Left hindlimb (tissue), 1 donor: ENCODE data around the gene HOXC12.
A peak's percentile ranks its signal among the peaks of the same experiment; 100 is the strongest.

Experiments used
- DNase-seq: peaks from one replicate; pipeline ENCODE4 v3.0.0-alpha.2; 2018

The HOXC12 gene

DNA sequence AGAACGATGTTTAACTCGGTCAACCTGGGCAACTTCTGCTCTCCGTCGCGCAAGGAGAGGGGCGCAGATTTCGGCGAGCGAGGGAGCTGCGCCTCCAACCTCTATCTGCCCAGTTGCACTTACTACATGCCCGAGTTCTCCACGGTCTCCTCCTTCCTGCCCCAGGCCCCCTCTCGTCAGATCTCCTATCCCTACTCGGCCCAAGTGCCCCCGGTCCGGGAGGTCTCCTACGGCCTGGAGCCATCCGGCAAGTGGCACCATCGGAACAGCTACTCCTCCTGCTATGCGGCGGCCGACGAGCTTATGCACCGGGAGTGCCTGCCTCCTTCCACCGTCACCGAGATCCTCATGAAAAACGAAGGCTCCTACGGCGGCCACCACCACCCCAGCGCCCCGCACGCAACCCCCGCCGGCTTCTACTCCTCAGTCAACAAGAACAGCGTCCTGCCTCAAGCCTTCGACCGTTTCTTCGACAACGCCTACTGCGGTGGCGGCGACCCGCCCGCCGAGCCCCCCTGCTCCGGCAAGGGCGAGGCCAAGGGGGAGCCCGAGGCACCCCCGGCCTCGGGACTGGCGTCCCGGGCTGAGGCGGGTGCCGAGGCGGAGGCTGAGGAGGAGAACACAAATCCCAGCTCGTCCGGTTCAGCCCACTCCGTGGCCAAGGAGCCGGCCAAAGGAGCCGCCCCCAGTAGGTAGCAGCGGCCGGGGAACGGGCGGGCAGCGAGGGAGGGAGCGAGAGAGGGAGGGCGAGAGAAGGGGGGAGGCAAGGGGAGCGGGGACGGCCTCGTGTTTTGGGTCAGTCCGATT, 18.7 kb downstream of the HOXC12 start:
- DNase-seq = no peak

DNA sequence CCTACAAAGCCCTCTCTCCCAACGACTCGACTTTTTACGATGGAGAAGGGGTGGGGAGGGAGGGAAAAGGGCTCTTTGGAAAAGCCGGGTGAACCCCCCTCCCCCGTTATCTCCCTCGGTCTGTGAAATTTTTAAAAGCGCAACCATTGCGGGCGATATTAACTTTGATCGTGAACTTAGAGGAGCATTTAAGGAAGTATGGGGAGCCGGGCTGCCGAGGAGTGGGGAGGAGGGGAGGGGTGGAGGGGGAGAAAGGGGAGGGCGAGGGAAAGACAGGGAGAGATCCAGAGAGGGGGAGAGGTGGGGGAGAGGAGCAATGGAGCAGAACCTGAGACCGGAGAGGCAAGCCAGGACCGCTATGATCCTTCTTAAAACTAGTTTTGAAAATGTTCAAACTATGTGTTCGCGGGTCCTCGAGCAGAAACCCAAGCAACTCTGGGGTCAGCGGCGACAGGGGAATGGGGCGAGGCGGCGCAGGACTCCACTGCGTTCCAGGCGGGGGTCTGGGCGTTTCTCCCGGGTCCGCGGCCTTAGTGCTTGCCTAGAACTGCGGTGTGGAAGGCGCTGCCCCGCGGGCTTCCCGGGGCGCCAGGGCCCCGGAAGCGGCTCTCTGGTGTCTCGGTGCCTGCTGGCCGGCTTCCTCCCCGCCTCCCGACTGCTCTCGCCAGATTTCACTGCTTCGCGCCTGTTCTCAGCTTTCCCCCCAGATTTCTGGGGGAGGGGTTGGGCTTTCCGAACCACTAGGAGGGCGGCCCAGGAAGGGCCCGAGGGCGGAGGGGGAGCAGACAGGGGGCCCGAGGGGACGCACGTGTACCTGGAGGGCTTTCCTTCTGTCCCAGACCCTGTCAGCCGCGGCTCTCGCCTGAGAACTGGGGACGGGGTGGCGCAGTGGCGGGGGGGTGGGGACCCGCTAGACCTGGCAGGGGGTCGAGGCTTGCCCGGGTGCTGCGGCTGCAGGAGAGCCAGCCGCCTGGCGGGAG, 19.7 kb downstream of the HOXC12 start, which contains the start of gene HOTAIR:
TSS of gene HOTAIR (minus strand) at position 871 of the 980 bp plus-strand sequence.
- DNase-seq = peak; percentile 78

DNA sequence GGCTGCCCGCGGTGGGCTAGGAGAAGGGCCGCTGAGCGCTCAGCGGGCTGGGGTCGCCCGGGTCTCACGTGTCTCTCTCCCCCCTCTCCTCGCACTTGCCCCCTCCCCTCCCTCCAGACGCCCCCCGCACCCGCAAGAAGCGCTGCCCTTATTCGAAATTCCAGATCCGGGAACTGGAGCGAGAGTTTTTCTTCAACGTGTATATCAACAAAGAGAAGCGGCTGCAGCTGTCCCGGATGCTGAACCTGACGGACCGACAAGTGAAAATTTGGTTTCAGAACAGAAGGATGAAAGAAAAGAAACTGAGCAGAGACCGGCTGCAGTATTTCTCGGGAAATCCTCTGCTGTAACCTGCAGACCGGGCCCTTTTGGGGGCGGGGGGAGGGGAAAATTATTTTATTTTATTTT, 20.4 kb downstream of the HOXC12 start:
- DNase-seq = no peak

DNA sequence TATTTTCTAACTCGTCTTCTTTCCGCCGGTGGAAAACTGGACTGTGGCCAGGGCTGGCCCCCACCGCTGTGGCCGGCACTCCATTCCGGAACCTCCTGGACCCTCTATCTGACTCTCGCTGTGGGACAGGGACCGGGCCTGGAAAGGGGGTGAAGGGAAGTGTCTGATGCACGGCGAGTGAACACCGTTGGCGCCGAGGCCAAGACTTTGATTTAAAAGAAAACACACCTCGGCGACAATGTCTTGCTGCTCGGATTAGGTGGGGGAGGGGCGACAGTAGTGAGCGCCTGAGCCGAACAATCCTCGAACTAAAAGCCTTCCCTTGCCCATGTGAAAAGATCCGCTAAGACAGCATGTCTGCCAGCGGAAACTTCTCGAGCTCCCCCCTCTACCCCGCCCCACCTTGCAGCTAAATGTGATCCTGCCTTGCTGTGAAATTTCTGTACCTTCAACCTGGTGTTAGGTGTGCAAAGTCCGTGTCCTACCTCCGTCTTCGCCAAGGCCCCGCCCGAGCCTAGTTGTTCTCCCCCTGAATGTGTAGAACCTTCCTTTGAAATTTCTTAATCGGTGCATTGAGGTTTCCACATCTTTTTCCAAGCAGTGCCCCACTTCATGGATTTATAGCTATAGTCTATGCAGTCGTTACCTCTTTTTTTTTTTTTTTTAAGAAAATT, 20.9 kb downstream of the HOXC12 start:
- DNase-seq = no peak

DNA sequence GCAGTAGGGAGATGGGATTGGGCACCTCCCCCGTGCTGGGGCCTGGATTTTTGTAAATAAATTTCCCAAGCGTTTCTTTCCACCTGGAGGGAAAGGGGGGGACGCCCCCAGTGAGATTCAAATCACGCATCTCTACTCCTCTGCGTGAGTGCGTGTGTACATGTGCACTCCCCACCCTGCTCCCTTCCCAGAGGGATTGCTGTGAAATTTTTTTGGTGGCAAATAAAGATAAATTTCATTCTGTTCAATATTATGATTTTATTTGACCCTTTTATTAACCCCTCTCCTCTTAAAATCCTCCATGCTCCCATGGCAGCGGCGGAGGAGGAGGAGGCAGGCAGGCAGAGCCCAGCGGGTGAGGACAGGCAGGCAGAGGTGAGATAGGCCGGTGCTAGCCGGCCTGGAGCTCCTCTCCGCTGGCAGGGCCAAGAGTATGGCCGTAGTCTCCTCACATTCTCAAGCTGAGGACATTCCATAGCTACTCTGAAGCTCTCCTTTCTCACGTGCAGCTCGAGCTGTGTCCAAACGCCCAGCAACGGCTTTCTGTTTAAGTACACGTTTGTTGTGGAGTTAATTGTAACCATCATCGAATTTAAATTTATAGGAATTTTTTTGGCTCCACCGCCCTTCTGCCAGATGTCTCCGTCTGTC, 21.6 kb downstream of the HOXC12 start:
- DNase-seq = peak; percentile 79

DNA sequence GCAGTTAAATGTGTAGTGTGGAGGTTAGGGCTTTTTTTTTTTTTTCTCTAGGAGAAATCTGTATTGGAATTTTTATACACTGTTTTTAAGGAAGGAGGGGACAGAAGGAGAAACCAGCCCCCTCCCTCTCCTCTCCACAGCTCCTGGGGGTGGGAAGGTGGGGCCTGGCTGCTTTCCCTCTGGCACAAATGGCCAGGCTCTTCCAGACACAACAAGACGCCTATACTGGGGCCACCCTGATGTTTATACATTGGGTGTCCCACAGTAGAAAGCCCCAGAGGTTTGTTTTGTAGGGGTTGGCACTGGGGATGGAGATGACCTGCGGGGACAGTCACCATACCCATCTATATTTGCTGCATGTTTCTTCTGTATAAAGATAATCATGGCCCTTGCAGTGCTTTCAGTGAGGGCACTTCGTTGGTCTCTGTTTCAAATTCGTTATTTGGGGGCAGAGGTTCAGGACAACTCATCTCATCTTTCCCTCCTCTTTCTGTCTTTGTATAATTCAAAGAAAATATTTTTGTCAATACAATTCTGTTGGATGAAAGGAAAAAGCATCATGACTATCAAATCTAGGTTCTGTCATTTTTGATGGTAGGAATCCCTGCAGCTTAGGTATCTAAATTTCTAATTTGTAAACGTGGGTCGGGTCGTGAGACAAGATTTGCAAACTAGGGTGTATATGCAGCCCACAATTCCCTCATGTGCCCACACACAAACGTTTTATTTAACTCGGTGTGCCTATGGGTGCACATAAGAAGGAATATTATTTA, 22.3 kb downstream of the HOXC12 start:
- no peak for DNase-seq

DNA sequence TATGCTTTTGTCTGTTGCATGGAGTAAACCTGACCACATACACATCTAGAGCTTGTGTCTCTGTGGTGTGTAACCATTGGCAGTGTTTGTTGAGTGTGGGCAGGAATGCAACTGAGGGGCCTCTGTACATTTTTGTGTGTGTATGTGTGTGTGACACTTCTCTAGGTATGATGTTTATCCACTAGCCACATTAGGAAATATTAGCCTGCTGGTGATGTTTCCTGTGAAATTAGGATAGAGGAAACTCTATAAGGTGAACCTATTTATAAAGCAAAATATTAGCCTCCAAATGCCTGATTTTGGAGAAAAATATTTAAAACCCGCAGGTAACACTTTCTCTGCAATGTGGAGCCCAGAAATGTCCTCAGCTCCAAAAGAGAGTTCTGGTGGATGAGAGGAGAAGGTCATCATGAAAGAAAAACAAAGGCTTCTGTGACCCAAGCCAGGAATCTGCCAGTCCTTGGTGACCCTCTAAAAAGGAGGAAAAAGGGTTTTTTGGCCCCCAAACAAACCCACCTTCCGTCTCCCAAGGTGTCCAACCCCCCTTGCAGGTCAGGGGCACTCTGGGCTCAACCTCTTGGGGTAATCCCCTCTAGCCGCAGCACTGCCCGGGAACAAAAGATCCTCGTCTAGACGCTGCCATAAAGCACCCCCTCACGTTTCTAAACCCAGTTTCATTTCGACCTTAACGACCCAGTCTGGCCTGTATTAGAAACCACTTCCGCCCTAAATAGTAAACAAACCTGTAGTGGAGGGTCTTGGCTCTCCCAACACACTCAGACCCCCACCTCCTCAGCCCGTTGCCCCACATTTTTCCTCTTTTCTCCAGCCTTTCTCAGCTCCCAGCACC, 23.1 kb downstream of the HOXC12 start:
- no peak for DNase-seq

DNA sequence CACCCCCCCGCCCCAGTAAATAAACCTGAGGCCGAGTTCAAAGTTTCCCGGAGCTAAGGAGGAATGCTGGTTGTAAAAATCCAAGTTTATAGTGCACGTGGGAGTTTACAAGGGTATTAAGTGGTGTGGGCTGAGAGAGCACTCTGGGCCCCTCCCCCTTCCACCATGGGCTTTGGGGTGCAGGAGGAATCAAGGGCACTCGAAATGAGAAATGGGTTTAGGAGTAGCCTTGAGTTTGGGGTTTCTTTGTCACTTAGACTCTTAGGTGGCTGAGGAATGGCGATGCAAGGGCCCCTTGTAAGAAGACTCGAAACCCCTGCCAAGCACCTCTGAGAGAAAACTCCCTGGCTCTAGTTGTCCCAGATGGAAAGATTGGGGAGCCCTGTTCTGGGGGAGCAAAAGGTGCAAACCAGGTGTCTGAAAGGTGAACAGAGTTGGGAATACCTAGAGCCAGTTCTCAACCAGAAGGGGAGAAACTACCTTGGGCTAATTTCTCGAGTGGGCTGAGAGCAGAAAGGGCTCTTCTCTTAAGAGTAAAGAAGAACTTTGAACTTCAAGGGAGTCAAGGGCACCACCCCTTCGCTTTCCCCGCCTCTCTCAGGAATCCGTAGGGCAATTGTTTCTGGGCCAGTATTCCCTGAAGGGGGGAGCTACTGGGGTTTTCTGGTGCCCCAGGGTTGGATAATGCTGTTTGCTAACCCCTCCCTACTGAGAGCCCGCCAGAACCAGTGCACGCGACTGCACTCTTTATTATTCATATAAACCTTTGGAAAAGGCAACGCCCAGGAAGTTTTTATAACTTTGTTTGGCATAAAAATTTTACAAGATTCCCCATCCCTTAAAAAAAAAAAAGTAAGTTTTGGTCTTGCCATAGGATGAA, 24.0 kb downstream of the HOXC12 start:
- peak; percentile 61 for DNase-seq

DNA sequence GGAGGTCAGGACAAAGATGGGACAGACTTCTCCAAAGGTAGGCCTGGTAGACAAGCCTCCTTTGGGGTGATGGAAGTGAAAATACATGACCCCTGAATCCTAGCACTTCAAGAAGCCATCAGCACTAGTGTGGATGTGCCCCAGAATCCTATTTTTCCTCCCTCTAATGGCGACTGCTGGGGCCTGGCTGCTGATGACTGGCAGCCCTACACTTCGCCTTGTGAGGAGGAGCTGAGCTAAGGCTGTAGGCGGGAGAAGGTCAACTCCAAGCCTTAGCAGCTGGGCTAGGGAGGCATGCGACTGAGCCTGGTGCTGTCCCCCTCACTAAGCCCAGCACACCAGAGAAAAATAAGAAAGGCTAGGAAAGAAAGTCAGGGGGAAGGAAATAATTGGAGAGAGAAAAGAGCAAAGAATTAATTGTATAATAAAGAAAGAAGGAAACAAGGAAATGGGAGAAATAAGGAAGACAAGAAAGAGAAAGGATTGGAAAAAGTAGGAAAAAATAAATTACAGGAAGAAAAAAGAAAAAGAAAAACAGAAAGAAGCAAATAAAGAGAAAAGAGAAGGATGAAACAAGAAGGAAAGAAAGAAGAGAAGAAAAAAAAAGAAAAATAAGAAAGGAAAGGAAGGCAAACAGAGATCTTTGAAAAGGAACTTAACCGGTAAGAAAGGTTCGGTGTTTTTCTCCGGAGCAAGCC, 25.6 kb downstream of the HOXC12 start:
- DNase-seq = peak; percentile 59

DNA sequence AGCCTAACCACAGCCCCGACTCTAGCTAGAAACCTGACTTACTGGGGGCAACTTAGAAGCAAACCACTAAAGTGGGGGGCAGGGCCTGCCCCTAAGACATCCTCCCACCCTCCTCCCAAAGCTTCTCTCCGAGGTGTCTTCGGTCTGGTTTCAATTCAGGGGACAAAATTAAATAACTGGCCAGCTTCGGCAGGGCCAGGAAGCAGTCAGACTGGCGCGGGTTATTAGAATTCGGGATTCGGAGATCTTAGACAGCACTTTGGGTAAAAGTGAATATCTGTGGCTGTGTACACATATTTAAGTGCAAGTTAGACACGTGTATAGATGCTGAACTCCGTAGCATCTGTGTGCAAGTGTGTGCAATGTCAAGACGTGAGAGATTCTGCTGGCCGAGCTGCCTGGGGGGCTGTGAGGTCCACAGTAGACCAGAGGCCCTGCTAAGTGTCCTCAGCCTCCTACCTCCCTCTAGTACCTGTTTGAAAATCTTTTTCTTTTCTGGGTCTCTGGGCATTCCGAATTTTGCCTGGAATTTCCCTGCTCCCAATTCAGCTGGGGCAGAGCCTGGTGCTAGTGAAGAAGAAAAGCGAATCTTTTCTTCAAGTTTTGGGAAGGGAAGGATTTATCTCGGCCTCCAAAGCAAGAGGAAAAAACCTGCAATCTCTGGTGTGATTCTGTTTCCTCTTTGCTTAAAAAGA, 26.2 kb downstream of the HOXC12 start:
- DNase-seq = peak; percentile 46

DNA sequence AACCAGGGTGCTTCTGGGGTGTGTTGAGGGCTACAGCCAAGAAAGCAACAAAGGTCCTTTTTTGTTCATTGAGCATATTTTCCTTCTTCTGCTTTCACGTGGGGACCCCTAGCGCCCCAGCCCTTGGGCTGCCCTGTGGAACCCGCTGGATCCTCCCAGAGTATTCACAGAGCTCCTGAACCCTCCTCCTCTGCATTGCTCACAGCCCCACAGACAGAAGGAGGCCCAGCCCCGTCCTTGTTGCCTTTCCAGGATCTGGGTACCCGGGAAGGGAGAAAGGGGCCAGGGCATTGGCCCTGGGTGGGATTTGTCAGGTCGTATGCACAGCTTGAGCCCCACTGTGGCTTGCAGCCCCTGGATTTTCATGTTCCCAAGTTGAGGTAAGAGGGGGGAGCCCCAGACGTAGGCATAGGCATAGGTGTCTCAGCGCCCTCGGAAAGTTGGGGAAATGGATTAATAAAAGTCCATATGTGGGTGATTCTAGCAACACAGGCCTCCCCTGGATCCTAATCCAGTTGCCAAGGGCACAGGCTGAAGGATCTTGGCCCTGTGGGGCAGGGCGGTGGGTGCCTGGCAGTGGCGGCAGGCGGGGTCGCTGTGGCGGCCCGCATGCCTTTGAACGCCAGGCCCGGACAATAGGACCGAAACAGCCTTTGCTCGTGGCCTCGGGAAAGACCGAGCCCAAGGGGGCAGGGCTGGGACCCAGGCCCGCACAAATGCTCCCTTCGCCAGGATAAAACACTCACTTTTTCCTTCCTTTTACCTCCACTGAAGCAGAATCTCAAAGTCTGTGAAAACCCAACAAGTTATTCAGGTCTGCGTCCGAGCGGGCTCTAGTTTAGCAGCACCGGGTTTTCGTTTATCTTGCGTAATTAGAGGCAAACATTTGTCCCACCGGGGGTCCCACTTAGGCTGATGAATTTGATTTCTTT, 27.2 kb downstream of the HOXC12 start:
- DNase-seq = peak; percentile 62

DNA sequence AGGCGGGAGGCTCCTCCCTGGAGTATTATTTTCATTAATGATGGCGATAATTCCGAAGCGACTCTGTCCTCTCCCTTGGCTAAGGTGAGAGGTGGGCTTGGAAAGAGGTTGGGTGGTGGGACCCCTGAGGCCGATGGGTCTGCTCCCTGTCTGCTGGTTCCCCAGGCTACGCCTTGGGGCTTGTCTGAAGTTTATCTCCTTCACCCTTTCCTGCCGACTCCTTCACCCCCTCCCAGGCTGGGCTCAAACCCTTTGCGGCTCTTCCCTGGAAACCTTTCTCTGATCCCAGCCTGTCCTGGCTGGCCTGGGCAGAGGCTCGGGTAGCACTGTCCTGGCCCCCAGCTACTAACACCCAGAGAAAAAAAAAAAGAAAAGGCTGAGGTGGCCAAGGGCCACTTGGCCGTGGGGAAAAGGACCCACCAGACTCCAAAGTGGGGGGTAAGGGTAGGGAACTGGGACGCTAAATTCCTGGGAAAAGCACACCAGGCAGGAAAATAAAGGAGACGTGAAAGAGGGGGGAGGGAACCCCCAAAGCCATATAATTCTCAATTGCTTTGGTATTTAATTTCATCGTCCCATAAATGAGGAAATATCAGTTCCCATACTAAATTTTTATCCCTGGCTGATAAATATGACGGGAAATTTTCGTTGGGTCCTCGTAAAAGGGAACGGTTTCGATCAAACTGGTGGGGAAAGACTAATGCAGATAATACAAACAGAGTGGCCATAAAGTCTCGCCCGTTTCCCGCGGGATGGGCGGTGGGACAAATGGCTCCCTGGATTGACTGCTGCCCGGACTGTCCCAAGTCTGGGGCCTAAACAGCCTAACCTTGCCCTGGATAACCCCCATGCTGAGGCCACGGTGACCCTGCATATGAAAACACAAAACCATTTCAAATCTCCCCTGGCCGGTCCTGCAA, 28.2 kb downstream of the HOXC12 start:
- peak; percentile 50 for DNase-seq

DNA sequence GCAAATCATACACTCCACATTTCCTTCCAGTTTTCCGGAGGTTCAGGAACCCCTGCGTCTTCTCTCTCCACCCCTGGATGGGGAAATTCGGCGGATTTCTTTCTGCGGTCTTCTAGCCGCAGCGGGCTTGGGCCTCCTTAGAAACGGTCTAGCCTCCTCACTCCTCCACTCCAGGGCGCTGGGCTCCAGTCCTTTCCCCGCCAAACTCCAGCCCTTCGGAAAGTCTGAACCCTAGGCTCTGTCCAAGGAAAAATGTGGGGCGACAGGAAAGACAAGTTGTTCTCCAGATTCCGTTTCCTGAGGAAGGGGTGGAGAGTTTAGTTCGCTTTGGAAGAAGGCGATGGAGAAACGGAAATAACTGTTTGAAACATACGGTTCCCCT, 28.9 kb downstream of the HOXC12 start:
- no peak for DNase-seq

DNA sequence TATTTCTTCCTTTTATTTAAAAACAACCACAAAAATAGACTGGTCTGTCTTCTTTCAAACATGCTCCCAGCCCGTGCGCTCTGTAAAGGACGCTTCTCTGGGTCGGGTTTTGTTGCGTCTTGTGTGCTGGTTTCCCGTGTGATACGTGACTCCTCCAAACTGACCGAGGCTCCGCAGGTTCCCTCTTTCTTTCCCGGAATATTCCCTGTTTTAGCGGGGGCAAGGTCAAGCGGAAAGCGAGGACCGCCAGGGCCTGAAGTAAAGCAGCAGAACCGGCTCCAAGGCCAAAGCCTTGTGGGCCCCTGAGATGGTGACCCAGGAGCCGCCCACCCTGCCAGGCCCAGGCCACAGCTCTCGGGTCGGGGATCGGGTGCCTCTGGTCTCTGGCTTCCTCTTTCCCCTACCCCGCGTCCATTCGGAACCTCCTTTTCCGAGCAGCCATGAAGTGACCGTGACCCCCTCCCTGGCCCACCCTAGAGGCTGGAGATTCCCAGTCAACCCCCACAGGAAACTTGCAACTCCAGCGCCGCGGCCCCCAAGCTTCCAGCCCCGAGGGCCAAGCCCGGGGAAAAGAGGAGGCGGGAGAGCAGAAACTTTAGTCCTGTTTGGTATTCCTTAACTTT, 29.4 kb downstream of the HOXC12 start:
- no peak for DNase-seq

DNA sequence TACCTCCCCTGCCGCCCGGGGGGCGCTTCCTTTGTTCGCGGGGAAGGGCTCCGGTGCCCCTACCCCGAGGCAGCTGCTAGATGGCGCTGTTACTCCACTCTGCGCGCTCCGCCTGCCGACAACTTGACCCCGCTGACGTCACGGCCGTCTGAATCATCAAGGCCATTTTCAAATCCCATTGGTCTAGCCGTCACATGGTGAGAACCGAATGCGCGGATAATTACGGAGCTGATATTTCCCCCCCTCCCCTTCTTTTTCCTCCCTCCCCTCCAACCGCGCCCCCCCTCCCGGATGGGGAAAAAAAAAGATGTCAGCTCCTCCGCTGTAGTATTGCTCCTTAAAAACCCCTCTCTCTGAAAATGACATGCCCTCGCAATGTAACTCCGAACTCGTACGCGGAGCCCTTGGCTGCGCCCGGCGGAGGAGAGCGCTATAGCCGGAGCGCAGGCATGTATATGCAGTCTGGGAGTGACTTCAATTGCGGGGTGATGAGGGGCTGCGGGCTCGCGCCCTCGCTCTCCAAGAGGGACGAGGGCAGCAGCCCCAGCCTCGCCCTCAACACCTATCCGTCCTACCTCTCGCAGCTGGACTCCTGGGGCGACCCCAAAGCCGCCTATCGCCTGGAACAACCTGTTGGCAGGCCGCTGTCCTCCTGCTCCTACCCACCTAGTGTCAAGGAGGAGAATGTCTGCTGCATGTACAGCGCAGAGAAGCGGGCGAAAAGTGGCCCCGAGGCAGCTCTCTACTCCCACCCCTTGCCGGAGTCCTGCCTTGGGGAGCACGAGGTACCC, 30.4 kb downstream of the HOXC12 start, which contains the start of gene HOXC10:
TSS of gene HOXC10 (plus strand) at position 246 of the 791 bp plus-strand sequence. CDS start at position 360, 114 bp downstream.
- peak; percentile 98 for DNase-seq
